Neural progenitor cell (in vitro differentiated cells): ENCODE results near the gene BBS9. TPM values are rescaled to one million over a fixed set of nuclear protein-coding genes. Genes with fewer than 3 reads are reported as not detected.

Source experiments
- DNase-seq: peaks from one replicate; pipeline ENCODE4 v3.0.0-alpha.2; 2016; ENCODE audit warnings: low spot score
- H2AFZ ChIP-seq: fragments of 200-600 bp; sonication (generic); replicated peaks from 2 replicates; pipeline ENCODE4 v1.6.1; 2016; ENCODE audit warnings: antibody characterized with exemption
- H3F3A ChIP-seq: fragments of 200-600 bp; sonication (generic); 2 replicates; pipeline ENCODE4 v1.6.1; 2016; ENCODE audit warnings: antibody characterized with exemption, low read depth
- H3K27ac ChIP-seq: fragments of 200-600 bp; sonication (generic); 2 replicates; pipeline ENCODE4 v1.5.1; 2016; ENCODE audit warnings: mild to moderate bottlenecking
- H3K27me3 ChIP-seq: fragments of 200-600 bp; sonication (generic); 2 replicates; pipeline ENCODE4 v1.6.1; 2016; ENCODE audit warnings: mild to moderate bottlenecking, moderate library complexity
- H3K36me3 ChIP-seq: fragments of 200-600 bp; sonication (generic); 2 replicates; pipeline ENCODE4 v1.5.1; 2016
- H3K4me1 ChIP-seq: fragments of 200-600 bp; sonication (generic); 2 replicates; pipeline ENCODE4 v1.6.1; 2016; ENCODE audit warnings: mixed run types
- H3K4me2 ChIP-seq: fragments of 200-600 bp; sonication (generic); 2 replicates; pipeline ENCODE4 v1.6.1; 2016
- H3K4me3 ChIP-seq: fragments of 200-600 bp; sonication (generic); 2 replicates; pipeline ENCODE4 v1.5.1; 2016
- H3K79me2 ChIP-seq: fragments of 200-600 bp; sonication (generic); 2 replicates; pipeline ENCODE4 v1.6.1; 2016; ENCODE audit warnings: low read depth
- H3K9ac ChIP-seq: fragments of 200-600 bp; sonication (generic); 2 replicates; pipeline ENCODE4 v1.6.1; 2016
- H3K9me3 ChIP-seq: fragments of 200-600 bp; sonication (generic); 2 replicates; pipeline ENCODE4 v1.5.1; 2016; ENCODE audit warnings: low read depth
- H4K20me1 ChIP-seq: fragments of 200-600 bp; sonication (generic); 2 replicates; pipeline ENCODE4 v1.6.1; 2016; ENCODE audit warnings: low read depth
- H3K27ac Mint-ChIP-seq: 3 replicates; pipeline ENCODE4 v1.8.0; 2021; ENCODE audit warnings: mixed read lengths
- H3K27me3 Mint-ChIP-seq: 2 replicates; pipeline ENCODE4 v1.8.0; 2022; ENCODE audit warnings: low read depth, mild to moderate bottlenecking, inconsistent platforms, moderate library complexity, mixed read lengths; ENCODE audit not compliant: insufficient read depth
- H3K36me3 Mint-ChIP-seq: 3 replicates; pipeline ENCODE4 v1.8.0; 2021; ENCODE audit warnings: mixed read lengths
- H3K4me1 Mint-ChIP-seq: 3 replicates; pipeline ENCODE4 v1.8.0; 2021; ENCODE audit warnings: mixed read lengths
- H3K4me3 Mint-ChIP-seq: 3 replicates; pipeline ENCODE4 v1.8.0; 2021; ENCODE audit warnings: mild to moderate bottlenecking, moderate library complexity, mixed read lengths
- H3K9me3 Mint-ChIP-seq: 3 replicates; pipeline ENCODE4 v1.8.0; 2020; ENCODE audit warnings: mixed read lengths
- CTCF ChIP-seq: fragments of 200-600 bp; sonication (generic); IDR thresholded peaks from 2 replicates; pipeline ENCODE4 v1.5.1; 2017; ENCODE audit warnings: antibody characterized with exemption, mild to moderate bottlenecking
- EZH2 ChIP-seq: fragments of 200-600 bp; sonication (generic); IDR thresholded peaks from 2 replicates; pipeline ENCODE4 v1.6.1; 2017; ENCODE audit warnings: antibody characterized with exemption, mild to moderate bottlenecking, moderate library complexity
- EZH2phosphoT487 ChIP-seq: fragments of 200-600 bp; sonication (generic); IDR thresholded peaks from 2 replicates; pipeline ENCODE4 v1.6.1; 2017; ENCODE audit warnings: antibody characterized with exemption
- total RNA-seq: library from RNA; depleted of rRNA; stranded (reverse); fragments of >200 nt; gene quantifications from 2 replicates; pipeline ENCODE4 v1.2.3, GENCODE V29; 2015; ENCODE audit warnings: low replicate concordance

Gene BBS9
- total RNA-seq, 1 donor from 2014 or later, result 40.3 TPM

- no peak overlapping the region for H3K4me2 ChIP-seq
- no peak overlapping the region for H2AFZ ChIP-seq
- H3K27ac ChIP-seq, result no peak overlapping the region
- H3K79me2 ChIP-seq, result no peaks in the 10 kb centered on the region
- no peak overlapping the region for H3K9ac ChIP-seq
- H3K4me1 ChIP-seq, result peaks cover 12% of the 10 kb centered on the region
- H3K27me3 ChIP-seq, result no peaks in the 10 kb centered on the region
- no peak overlapping the region for H3K27ac Mint-ChIP-seq
- no peaks in the 10 kb centered on the region for H3K36me3 ChIP-seq
- H4K20me1 ChIP-seq, result no peaks in the 10 kb centered on the region
- peaks cover 3% of the 10 kb centered on the region for H3K27me3 Mint-ChIP-seq
- H3K4me3 ChIP-seq, result no peak overlapping the region
- no peak for DNase-seq
- no peaks in the 10 kb centered on the region for H3K36me3 Mint-ChIP-seq
- TF ChIP-seq EZH2 (no peak), EZH2phosphoT487 (no peak), CTCF (no peak)
- no peak overlapping the region for H3K4me3 Mint-ChIP-seq
- peaks cover 3% of the 10 kb centered on the region for H3K9me3 Mint-ChIP-seq
- peaks cover 8% of the 10 kb centered on the region for H3K4me1 Mint-ChIP-seq
- H3K9me3 ChIP-seq, result peaks cover 4% of the 10 kb centered on the region
- H3F3A ChIP-seq, result no peaks in the 10 kb centered on the region
Observed at GRCh38 chr7:33536398-33537103, 407.2 kb downstream of the BBS9 start.

DNA sequence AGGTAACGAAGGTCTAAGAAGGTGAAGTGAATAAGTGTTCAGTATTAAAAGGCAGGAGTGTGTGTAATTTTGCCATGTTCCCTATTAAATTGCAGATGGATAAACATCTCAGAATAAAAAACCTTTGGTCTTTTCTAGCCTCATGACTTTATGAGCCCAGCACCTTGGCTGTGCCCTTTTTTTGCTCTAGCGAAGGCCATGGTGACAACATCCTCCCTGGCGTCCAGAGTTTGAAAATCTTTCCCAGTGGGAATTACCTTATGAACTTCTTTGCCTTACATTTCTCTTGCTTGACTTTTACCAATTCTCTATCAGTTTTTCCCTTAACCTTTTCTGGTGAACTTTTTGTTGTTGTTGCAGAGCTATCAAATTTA is 407.7 kb downstream of the BBS9 start:
- H3K4me2 ChIP-seq, result no peak overlapping the region
- H3K36me3 Mint-ChIP-seq, result no peaks in the 10 kb centered on the region
- H3K27ac ChIP-seq, result no peak overlapping the region

DNA sequence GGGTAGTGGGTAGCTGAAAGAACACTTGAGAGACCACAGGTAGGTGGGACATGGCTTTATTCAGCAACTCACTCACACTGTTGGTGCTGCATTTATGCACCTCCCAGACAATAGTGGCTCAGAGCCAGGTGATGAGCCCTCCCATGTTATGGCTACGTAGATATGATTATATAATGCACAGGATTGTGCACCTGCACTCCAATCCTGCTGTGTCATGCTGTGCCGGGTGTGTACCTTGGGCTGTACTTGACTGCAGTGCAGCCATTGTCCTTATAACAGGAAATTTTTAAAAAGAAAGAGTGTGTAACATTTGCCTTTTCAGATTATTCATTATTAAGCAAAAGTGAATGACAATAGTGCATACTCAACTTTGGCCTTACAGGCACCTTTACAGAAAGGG is 409.8 kb downstream of the BBS9 start:
- Mint-ChIP-seq H3K36me3 (peaks cover 3% of the 10 kb centered on the region), H3K9me3 (peaks cover 7% of the 10 kb centered on the region), H3K27me3 (peaks cover 3% of the 10 kb centered on the region), H3K4me3 (no peak overlapping the region), H3K4me1 (peaks cover 8% of the 10 kb centered on the region), H3K27ac (no peak overlapping the region)
- H3K9ac ChIP-seq, result no peak overlapping the region
- no peaks in the 10 kb centered on the region for H3K36me3 ChIP-seq
- peaks cover 4% of the 10 kb centered on the region for H3K9me3 ChIP-seq
- no peak overlapping the region for H2AFZ ChIP-seq
- no peak for DNase-seq
- peaks cover 12% of the 10 kb centered on the region for H3K4me1 ChIP-seq
- no peak for TF ChIP-seq EZH2
- no peak for TF ChIP-seq CTCF
- TF ChIP-seq EZH2phosphoT487, result no peak
- H3K4me2 ChIP-seq, result no peak overlapping the region
- no peaks in the 10 kb centered on the region for H4K20me1 ChIP-seq
- H3K79me2 ChIP-seq, result no peaks in the 10 kb centered on the region
- no peak overlapping the region for H3K4me3 ChIP-seq
- H3F3A ChIP-seq, result no peaks in the 10 kb centered on the region
- no peak overlapping the region for H3K27ac ChIP-seq
- no peaks in the 10 kb centered on the region for H3K27me3 ChIP-seq

More for the DNA sequence above, 407.7 kb downstream of the BBS9 start:
- Mint-ChIP-seq H3K9me3 (peaks cover 3% of the 10 kb centered on the region), H3K4me1 (peaks cover 8% of the 10 kb centered on the region), H3K27ac (no peak overlapping the region), H3K27me3 (peaks cover 3% of the 10 kb centered on the region), H3K4me3 (no peak overlapping the region)
- H3K9me3 ChIP-seq, result peaks cover 4% of the 10 kb centered on the region
- no peaks in the 10 kb centered on the region for H3K36me3 ChIP-seq
- H3K27me3 ChIP-seq, result no peaks in the 10 kb centered on the region
- H2AFZ ChIP-seq, result no peak overlapping the region
- no peak for DNase-seq
- no peak for TF ChIP-seq CTCF
- no peak for TF ChIP-seq EZH2phosphoT487
- TF ChIP-seq EZH2, result no peak
- no peak overlapping the region for H3K4me3 ChIP-seq
- H3F3A ChIP-seq, result no peaks in the 10 kb centered on the region
- peaks cover 12% of the 10 kb centered on the region for H3K4me1 ChIP-seq
- H4K20me1 ChIP-seq, result no peaks in the 10 kb centered on the region
- no peak overlapping the region for H3K9ac ChIP-seq
- H3K79me2 ChIP-seq, result no peaks in the 10 kb centered on the region
